Hematopoietic multipotent progenitor cell treated with erythropoietin and hydrocortisone succinate and interleukin-3 and kit ligand, for 17 days (in vitro differentiated cells): ENCODE data around the gene DGKZ.
"Not testable (repeated sequence)": the region's sequence is repeated elsewhere in the genome, so short reads cannot be mapped to it uniquely, and the experiment has no call there.

Source experiments
- DNase-seq: peaks from one replicate; pipeline ENCODE4 v3.0.0-alpha.2; 2015; ENCODE audit warnings: low spot score

DGKZ gene

GRCh38 chr11:46346886-46347636 is at the start of gene DGKZ:
DGKZ (plus strand) TSS chr11:46347463; CDS start chr11:46347660, 197 bp downstream.
- DNase-seq = peak; percentile 90

- no peak for DNase-seq
Measured at GRCh38 chr11:46298699-46299433, 48.4 kb upstream of the DGKZ start.

GRCh38 chr11:46299451-46299961 is 47.8 kb upstream of the DGKZ start:
- no peak for DNase-seq

GRCh38 chr11:46300270-46300669 is 47.0 kb upstream of the DGKZ start:
- DNase-seq = no peak

GRCh38 chr11:46302866-46303265 is 44.4 kb upstream of the DGKZ start:
- no peak for DNase-seq

- DNase-seq = not testable (repeated sequence)
Measured at GRCh38 chr11:46304036-46304435, 43.2 kb upstream of the DGKZ start.

- DNase-seq = no peak
Measured at GRCh38 chr11:46304605-46305179, 42.6 kb upstream of the DGKZ start.

- DNase-seq = no peak
Measured at GRCh38 chr11:46305295-46305694, 42.0 kb upstream of the DGKZ start.

GRCh38 chr11:46306296-46306853 is 40.9 kb upstream of the DGKZ start:
- no peak for DNase-seq

- DNase-seq = no peak
Measured at GRCh38 chr11:46307369-46307768, 39.9 kb upstream of the DGKZ start.

- no peak for DNase-seq
Measured at GRCh38 chr11:46307785-46308341, 39.4 kb upstream of the DGKZ start.

GRCh38 chr11:46308631-46309419 is 38.4 kb upstream of the DGKZ start:
- peak; percentile 83 for DNase-seq

- peak; percentile 77 for DNase-seq
Measured at GRCh38 chr11:46309814-46310259, 37.4 kb upstream of the DGKZ start.

- DNase-seq = peak; percentile 87
Measured at GRCh38 chr11:46315033-46315738, 32.1 kb upstream of the DGKZ start.

- peak; percentile 63 for DNase-seq
Measured at GRCh38 chr11:46315783-46316563, 31.3 kb upstream of the DGKZ start.

GRCh38 chr11:46319074-46319453 is 28.2 kb upstream of the DGKZ start:
- DNase-seq = no peak

- no peak for DNase-seq
Measured at GRCh38 chr11:46321757-46322156, 25.5 kb upstream of the DGKZ start.

GRCh38 chr11:46322759-46323158 is 24.5 kb upstream of the DGKZ start:
- DNase-seq = no peak

GRCh38 chr11:46326813-46327416 is 20.3 kb upstream of the DGKZ start:
- no peak for DNase-seq
